K562 (cell line): ENCODE results near the gene FHIT. TPM values are rescaled to one million over a fixed set of nuclear protein-coding genes. Genes with fewer than 3 reads are reported as not detected.

Experiments
- CBFA2T2 ChIP-seq: fragments of 450-650 bp; conservative IDR thresholded peaks from 2 replicates; pipeline ENCODE4 v1.6.1; 2017; ENCODE audit warnings: mild to moderate bottlenecking
- CBFB ChIP-seq: sonication (generic); formaldehyde crosslinking; IDR thresholded peaks from 2 replicates; pipeline ENCODE4 v1.4.0; 2020; ENCODE audit warnings: mild to moderate bottlenecking, missing genetic modification reagents
- CREB3L1 ChIP-seq: fragments of 450-650 bp; IDR thresholded peaks from 2 replicates; pipeline ENCODE4 v1.6.1; 2014; ENCODE audit warnings: low read depth, mild to moderate bottlenecking, moderate library complexity, borderline replicate concordance
- HOXB6 ChIP-seq: fragments of 250-450 bp; sonication (Bioruptor Pico); IDR thresholded peaks from 2 replicates; pipeline ENCODE4 v1.5.1; 2022; ENCODE audit warnings: mild to moderate bottlenecking, borderline replicate concordance
- KLF1 ChIP-seq: fragments of 450-650 bp; IDR thresholded peaks from 2 replicates; pipeline ENCODE4 v1.6.1; 2016; ENCODE audit warnings: missing genetic modification characterization, missing compliant biosample characterization
- NELFE ChIP-seq: IDR thresholded peaks from 2 replicates; pipeline ENCODE4 v1.6.1; 2011; ENCODE audit warnings: mild to moderate bottlenecking; ENCODE audit not compliant: insufficient read depth, insufficient read length
- PPARD ChIP-seq: fragments of 250-450 bp; sonication (Bioruptor Pico); IDR thresholded peaks from 2 replicates; pipeline ENCODE4 v1.8.0; 2022; ENCODE audit warnings: inconsistent platforms, mild to moderate bottlenecking, moderate library complexity
- SMARCB1 ChIP-seq: IDR thresholded peaks from 2 replicates; pipeline ENCODE4 v1.6.1; 2011; ENCODE audit warnings: improper control_type of control experiment, low read depth; ENCODE audit not compliant: insufficient read length
- SRSF9 ChIP-seq: fragments of 200-400 bp; formaldehyde crosslinking; IDR thresholded peaks from 2 replicates; pipeline ENCODE4 v1.6.1; 2017; ENCODE audit warnings: low read depth, low read length, borderline replicate concordance
- TCF7 ChIP-seq: sonication (generic); IDR thresholded peaks from 2 replicates; pipeline ENCODE4 v1.6.1; 2016; ENCODE audit warnings: antibody characterized with exemption, borderline replicate concordance
- USF1 ChIP-seq: sonication (generic); formaldehyde crosslinking; IDR thresholded peaks from 2 replicates; pipeline ENCODE4 v1.9.0; 2022; ENCODE audit warnings: mild to moderate bottlenecking, missing genetic modification reagents
- ZBTB33 ChIP-seq: sonication (generic); formaldehyde crosslinking; IDR thresholded peaks from 2 replicates; pipeline ENCODE4 v1.8.1; 2023; ENCODE audit warnings: mild to moderate bottlenecking, missing genetic modification reagents
- polyA plus RNA-seq, 8 experiments: library from polyadenylated mRNA; depleted of rRNA in 4 of 8; stranded (reverse) in 5 of 8; unstranded in 3 of 8; fragments of >200 nt; fragmentation: Nextera tagmentation in 2 of 8; fragmentation: Illumina TruSeq in 1 of 8; extraction: Ambion mirVana in 2 of 8; extraction: Trizol in 1 of 8; gene quantifications; 2 replicates each; pipeline versions ENCODE4 v1.2.1 to v1.2.3, GENCODE V29; 2011 to 2014; ENCODE audit warnings: inconsistent platforms in 1 of 8, missing spikeins in 1 of 8
- total RNA-seq, 7 experiments: library from RNA; depleted of rRNA in 6 of 7; stranded (reverse); fragments of >200 nt in 6 of 7; fragmentation: Illumina TruSeq in 2 of 7; extraction: Trizol in 2 of 7; gene quantifications; 2 replicates each; pipeline versions ENCODE4 v1.2.1 to v1.2.3, GENCODE V29; 2011 to 2021; ENCODE audit warnings: low replicate concordance in 1 of 7
- TF ChIP-seq, protein P1 (sequence below): fragments of 250-450 bp; sonication (Bioruptor Pico); IDR thresholded peaks from 2 replicates; pipeline ENCODE4 v1.5.0; 2021; ENCODE audit warnings: mild to moderate bottlenecking, moderate library complexity
- TF ChIP-seq, protein P2 (sequence below): sonication (generic); formaldehyde crosslinking; IDR thresholded peaks from 2 replicates; pipeline ENCODE4 v1.8.0; 2022; ENCODE audit warnings: mild to moderate bottlenecking, missing genetic modification reagents

Gene FHIT
- total and polyA plus RNA-seq, 9 of the 15 experiments (the other 6 are each of a cell fraction or from before 2014, with no cell fraction given): 1.7 to 9.1 (median 4.3) TPM

GRCh38 chr3:59877263-59878037, 1373.8 kb downstream of the FHIT start (continued):
- no peak for TF ChIP-seq ZBTB33
- TF ChIP-seq SRSF9: no peak
- TF ChIP-seq TCF7: no peak
- no peak for TF ChIP-seq HOXB6 (CRISPR knock-in tag)
- TF ChIP-seq PPARD (CRISPR knock-in tag): no peak
- no peak for TF ChIP-seq CREB3L1
- TF ChIP-seq CBFA2T2: peak; percentile 81
- TF ChIP-seq KLF1 (tag): no peak
- TF ChIP-seq NELFE: no peak
- TF ChIP-seq USF1 (CRISPR knock-in tag): no peak
- TF ChIP-seq SMARCB1: no peak
- TF ChIP-seq, protein P1, sequence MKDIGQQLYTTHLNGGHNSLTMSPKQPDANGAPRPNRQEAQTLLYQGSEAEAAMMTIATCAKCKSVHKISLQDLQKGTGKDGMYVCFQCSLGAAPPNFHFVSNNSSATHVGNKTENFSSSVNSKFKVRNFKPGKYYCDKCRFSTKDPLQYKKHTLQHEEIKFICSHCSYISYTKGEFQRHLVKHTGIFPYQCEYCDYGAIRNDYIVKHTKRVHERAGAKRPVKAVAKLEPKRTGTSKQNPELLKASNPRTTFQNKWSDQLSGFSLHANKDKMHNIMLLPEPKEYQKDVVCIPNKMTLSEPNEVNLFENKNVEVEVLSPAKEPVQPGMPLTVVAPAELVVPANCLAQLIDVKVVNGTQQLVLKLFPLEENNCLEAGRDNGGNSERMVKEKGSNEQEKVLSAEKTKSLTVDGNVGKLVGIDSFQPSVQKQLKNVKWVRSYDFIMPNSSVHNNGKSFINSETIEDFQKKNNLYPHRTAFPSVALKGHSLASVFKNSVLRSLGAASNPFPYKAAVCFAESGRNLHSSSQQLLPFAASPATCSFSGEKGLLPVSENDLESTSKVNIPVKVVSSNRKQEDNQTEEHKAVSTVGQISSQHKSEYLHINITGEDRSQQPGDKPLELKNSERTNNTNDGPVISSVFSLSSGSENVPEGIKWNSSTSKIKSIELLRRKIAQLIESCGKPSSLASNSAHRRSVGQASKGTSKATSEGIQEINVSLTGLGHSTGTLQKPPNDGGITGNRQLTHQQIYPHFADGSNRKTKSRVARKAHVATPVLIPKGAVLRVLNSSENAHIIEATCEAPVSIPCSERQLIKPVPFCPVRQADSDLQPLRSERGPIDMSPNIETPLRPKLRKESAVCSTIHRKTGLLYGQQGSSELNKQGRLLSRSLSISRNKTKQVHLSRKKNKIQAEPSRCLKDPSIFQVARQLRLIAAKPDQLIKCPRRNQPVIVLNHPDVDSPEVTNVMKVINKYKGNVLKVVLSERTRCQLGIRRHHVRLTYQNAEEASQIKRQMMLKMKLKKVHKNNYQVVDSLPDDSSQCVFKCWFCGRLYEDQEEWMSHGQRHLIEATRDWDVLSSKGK (CRISPR knock-in tag): no peak
- no peak for TF ChIP-seq CBFB (CRISPR knock-in tag)
- TF ChIP-seq, protein P2, sequence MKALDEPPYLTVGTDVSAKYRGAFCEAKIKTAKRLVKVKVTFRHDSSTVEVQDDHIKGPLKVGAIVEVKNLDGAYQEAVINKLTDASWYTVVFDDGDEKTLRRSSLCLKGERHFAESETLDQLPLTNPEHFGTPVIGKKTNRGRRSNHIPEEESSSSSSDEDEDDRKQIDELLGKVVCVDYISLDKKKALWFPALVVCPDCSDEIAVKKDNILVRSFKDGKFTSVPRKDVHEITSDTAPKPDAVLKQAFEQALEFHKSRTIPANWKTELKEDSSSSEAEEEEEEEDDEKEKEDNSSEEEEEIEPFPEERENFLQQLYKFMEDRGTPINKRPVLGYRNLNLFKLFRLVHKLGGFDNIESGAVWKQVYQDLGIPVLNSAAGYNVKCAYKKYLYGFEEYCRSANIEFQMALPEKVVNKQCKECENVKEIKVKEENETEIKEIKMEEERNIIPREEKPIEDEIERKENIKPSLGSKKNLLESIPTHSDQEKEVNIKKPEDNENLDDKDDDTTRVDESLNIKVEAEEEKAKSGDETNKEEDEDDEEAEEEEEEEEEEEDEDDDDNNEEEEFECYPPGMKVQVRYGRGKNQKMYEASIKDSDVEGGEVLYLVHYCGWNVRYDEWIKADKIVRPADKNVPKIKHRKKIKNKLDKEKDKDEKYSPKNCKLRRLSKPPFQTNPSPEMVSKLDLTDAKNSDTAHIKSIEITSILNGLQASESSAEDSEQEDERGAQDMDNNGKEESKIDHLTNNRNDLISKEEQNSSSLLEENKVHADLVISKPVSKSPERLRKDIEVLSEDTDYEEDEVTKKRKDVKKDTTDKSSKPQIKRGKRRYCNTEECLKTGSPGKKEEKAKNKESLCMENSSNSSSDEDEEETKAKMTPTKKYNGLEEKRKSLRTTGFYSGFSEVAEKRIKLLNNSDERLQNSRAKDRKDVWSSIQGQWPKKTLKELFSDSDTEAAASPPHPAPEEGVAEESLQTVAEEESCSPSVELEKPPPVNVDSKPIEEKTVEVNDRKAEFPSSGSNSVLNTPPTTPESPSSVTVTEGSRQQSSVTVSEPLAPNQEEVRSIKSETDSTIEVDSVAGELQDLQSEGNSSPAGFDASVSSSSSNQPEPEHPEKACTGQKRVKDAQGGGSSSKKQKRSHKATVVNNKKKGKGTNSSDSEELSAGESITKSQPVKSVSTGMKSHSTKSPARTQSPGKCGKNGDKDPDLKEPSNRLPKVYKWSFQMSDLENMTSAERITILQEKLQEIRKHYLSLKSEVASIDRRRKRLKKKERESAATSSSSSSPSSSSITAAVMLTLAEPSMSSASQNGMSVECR (CRISPR knock-in tag): no peak
